Occipital lobe (tissue), 2 donors: ENCODE data around the gene BCAS4. TPM values are rescaled to one million over a fixed set of nuclear protein-coding genes. Genes with fewer than 3 reads are reported as not detected.
"Not testable (repeated sequence)": the region's sequence is repeated elsewhere in the genome, so short reads cannot be mapped to it uniquely, and the experiment has no call there.

Source experiments
- DNase-seq: peaks from one replicate; lab custom pipeline; 2025; lab: John Stamatoyannopoulos, UW
- total RNA-seq: library from RNA; depleted of rRNA; stranded (reverse); fragments of >200 nt; gene quantifications from one replicate; pipeline ENCODE4 v1.2.3, GENCODE V29; 2014

BCAS4 gene, protein sequence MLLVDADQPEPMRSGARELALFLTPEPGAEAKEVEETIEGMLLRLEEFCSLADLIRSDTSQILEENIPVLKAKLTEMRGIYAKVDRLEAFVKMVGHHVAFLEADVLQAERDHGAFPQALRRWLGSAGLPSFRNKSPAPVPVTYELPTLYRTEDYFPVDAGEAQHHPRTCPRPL
- total RNA-seq, result 9.8 TPM

DNA sequence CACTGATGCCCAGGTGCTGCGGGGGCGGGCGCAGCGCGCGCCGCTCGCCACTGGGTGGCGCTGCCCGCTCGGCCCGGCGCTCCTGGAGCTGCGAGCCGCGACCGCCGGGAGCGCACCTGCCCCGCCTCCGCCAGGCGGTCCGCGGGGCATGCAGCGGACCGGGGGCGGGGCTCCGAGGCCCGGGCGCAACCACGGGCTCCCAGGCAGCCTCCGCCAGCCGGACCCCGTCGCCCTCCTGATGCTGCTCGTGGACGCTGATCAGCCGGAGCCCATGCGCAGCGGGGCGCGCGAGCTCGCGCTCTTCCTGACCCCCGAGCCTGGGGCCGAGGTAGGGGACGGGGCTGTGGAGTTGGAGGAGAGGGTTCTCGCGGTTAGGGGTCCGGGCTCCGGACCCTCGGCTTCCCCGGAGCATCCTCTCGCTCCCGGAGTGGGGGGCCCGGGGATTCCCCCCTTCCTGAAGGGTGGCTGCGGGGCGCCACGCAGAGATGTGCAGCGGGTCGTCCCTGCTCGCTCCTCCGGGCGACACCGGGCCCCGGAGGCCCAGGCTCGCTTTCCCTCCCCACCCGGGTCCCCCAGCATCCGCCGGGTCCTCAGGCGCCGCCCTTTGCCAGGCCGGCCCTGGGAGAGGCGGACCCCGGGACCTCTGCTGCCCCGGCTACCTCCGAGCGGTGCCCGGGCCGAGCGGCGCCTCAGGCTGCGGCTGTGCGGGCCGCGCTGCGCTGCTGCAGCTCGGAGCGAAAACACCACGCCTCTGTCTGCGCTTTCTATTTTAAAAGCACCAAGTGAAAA is at the start of gene BCAS4:
TSS of gene BCAS4 (plus strand) at position 216 of the 789 bp plus-strand sequence. CDS start at position 239, 23 bp downstream.
- peak; percentile 63 for DNase-seq

DNA sequence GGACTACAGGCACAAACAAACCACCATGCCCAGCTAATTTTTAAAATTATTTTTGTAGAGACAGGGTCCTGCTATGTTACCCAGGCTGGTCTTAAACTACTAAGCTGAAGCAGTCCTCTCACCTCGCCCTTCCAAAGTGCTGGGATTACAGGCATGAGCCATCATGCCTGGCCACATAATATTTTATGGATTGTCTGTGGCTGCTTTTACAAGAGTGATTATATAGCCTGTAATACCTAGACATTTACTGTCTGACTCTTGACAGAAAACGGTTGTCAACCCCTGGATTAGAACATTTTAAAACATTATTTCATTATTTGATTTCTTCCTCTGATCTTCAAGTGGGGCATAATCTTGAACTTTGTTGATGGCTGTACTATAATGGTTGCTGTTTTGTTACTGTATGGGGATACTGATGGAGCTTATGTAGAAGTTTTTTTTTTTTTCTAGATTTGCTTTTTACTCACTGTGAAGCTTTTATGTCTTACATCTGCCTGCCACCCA is 49.2 kb upstream of the BCAS4 start:
- DNase-seq, result no peak

DNA sequence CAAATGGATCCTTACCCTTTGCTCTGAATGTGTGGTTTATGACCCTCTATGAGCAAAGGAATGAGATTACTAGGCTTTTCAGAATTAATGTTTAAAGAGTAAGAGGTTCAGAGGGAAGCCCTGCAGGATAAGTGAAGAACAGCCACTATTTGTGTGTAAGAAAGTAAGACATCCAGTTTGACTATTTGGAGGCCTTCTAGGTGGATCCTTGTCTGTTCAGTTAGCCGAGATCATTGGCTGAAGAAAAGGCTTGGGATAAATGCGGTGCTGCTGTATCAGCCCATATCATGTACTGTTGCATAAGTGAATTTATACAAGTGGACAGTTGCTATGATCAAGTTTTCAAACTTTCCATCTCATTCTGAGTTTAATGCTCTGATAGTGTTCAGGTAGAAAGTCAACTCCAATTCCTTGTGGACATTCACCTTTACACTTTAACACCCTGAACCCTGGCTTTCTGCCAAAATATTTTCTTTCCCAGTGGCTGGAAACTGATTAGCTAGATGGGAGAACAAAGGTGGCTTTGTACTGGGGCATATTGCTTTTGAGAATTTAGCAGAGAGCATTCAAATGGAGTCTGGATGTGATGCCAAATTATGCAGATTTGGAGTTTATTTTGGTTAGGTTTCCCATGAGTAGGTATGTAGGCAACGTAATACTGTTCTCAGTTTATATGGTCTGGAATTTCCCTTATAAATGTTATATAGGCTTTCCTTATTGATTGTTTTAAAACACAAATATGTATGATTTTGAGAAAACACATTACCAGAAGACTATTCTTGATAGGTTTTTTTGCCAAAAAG is 48.5 kb upstream of the BCAS4 start:
- DNase-seq, result no peak

DNA sequence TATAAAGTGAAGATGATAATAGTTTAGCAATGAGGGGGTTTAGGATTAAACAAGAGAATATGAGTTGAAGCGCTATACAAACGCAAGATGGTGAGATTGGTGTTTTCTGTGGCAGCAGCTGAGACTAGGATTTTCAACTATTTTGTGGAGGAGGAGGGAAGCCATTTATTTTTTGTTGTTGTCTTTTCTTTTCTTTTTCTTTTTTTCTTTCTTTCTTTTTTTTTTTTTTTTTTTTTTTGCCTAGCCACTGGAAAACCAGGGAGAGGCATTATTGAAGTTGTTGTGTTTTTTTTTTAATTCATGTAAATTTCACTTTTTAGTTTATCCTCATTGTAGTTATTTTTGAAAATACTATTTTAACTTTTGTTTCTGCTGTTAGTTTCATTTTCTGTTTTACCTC is 47.6 kb upstream of the BCAS4 start:
- no peak for DNase-seq

DNA sequence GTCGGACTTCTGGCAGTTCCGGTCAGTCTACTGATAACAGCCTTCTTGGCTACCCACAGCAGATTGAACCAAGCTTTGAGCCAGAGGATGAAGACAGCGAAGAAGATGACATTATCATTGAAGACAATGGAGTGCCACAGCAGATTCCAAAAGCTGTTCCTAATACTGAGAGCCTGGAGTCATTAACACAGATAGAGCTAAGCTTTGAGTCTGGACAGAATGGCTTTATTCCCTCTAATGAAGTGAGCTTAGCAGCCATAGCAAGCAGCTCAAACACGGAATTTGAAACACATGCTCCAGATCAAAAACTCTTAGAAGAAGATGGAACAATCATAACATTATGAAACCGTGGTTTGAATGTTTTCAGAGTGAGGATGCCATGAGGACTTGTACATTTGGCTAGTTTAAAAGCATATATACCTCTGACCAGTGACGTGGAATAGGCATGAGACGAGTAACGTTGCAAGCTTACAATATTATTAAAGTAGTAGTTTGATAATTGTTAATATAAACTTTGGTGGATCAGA is 44.7 kb upstream of the BCAS4 start:
- DNase-seq, result no peak

DNA sequence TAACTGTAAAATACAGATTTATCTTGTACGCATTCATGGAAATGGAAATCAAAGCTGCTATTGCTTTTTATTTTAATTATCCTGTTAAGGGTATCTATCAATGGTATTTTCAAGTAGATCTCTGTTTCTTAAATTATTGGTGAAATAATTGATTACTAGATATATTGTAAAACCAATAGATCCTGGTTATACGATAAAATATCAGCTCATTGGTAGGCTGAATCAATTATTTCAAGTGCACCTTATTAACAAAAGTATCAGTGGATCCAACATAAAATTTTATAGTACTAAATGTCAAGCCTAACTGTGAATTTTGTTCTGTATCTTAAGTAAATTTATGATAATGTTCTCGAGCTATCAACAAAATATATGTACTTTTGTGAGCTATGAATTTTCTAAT is 41.7 kb upstream of the BCAS4 start:
- no peak for DNase-seq

DNA sequence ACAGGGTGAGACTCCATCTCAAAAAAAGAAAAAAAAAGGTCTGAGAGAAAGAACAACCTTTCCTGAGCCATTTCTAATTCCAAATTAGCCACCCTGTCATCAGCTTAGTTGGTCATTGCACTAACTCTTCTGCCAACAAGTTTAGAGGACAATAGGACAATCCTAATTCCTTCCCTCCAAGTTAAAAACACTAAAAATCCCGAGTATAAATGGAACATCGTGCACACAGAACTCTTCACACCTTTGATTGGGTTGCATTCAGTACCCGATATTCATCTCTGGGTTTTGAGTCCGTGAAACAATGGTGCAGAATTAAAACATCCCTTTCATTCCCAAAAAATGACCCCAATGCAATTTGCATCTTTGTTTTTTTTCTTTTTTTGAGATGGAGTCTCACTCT is 40.4 kb upstream of the BCAS4 start:
- no peak for DNase-seq

DNA sequence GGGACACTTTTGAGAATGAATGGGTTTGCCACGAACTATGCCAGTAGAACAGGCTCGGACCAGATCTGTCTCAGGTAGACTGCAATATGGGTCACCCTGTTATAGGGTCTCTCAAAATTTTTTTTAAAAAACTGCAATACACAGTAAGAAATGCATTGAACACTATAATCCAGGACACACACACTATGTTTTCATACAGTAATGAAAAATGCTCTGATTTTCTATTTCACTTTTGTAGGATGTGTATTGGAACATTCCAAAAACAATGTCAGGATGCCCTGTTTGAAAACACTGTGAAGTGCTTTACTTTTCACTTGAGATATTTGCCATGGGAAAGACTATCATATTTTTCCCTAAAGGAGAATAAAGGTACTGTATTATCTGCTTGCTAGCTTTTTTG is 38.4 kb upstream of the BCAS4 start:
- no peak for DNase-seq

DNA sequence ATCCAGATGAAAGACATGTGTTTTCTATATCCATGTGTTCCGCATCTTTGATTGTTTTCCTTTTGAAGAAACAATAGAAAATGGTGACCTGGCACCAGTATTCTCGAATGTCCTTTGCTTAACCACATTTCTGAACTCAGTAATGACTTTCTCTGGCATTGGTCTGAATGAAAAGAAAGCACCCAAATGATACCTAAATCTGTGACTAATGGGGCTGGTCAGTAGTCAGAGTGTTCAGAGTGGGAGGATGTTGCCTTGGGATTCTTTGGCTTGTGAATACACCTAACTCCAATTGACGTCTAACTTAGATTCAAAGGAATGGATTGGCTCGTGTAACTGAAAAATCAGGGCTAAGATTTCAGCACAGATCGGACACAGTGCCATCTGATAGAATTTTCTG is 36.4 kb upstream of the BCAS4 start:
- DNase-seq, result no peak

DNA sequence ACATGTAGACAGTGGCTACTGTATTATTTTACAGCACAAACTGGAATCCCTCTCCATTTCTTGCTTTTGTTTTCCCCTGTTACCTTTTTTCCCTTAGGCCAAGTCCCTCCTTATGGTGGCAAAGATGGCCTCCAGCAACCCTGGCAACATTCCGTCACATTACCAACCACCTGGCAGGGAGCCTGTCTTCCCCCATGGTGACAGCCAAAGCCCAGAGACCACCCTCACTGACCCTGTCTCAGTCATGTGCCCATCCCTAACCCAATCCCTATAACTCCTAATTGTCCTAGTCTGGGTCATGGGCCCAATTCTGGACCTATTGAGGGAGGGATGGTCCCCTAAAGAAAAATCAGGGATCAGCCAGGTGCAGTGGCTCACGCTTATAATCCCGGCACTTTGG is 35.9 kb upstream of the BCAS4 start:
- no peak for DNase-seq

DNA sequence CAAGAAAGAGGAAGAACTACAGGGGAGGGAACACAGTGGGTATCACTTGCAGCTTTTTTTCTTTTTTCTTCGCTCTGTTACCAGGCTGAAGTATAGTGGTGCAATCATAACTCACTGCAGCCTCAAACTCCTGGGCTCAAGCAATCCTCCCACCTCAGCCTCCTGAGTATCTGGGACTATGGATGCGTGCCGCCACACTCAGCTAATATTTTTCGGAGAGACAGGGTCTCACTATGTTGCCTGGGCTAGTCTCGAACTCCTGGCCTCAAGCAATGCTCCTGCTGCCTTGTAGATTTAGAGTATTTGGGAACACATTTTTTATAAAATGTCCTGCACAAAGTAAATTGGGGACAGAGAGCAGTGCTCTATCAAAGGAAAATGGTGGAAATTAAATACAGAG is 35.2 kb upstream of the BCAS4 start:
- DNase-seq, result no peak

DNA sequence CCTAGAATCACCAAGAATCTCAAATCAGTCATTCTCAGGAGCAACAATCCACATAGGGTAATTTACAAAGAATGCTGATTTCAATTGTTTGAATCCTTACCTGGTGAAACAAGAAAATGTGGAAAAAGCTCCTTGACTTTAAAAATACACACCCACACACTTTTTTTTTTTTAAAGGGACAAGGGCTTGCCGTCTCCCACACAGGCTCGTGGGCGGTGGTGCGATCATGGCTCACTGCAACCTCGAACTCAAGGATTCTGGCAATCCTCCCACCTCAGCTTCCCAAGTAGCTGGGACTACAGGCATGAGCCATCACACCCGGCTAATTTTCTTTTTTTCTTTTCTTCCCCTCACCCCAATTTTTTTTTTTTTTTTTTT is 32.8 kb upstream of the BCAS4 start:
- DNase-seq, result no peak

DNA sequence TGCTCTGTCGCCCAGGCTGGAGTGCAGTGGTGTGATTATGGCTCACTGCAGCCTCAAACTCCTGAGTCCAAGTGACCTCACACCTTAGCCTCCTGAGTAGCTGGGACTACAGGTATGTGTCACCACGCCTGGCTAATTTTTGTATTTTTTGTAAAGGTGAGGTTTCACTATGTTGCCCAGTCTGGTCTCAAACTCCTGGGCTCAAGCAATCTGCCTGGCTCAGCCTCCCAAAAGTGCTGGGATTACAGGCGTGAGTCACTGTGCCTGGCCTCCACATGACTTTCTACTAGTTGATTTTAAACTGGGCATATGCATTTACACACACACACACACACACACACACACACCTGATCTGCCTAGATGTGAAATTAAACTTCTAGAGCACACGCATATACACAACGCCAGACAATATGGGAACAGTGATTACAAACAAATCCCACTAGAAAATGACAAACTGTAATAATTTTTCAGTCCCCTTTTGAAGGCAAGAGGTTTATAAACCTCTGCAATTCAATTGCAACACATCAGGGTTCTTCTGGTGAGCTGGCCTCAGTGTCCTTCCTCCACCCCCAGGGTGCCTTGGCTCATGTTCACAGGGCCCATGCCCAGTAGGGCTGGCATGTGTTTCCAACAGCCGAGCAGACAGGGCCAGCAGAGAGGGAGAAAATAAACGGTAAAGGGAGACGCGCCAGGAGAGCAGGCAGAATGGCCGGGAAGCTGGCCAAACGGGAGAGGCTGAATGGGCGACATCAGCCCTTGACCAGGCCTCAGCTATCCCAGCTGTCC is 32.2 kb upstream of the BCAS4 start:
- peak; percentile 62 for DNase-seq

DNA sequence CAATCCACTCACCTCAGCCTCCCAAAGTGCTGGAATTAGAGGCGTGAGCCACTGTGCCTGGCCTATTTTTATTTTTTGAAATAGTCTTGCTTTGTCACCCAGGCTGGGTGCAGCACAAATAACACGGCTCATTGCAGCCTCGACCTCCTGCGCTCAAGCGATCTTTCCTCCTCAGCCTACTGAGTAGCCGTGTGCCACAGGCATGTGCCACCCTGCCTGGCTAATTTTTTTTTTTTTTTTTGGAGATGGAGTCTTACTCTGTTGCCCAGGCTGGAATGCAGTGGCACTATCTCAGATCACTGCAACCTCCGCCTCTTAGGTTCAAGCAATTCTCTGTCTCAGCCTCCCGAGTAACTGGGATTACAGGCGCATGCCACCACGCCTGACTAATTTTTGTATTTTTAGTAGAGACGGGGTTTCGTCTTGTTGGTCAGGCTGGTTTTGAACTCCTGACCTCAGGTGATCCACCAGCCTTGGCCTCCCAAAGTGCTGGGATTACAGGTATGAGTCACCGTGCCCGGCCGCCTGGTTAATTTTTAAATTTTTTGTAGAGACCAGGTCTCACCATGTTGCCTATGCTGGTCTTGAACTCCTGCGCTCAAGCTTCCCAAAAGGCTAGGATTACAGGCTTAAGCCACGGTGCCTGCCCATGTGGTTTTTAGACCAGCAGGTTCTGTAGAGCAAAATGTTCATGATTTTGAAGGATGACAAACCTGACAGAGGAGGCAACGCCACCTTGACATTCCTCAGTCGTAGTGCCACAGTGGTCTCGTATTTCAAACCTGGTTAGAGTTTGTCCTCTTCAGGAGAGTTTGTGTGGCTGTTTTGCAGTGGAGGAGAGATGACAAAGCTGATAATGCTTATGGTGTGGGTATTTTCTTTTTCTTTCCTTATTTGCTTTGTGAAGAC is 31.1 kb upstream of the BCAS4 start:
- not testable (repeated sequence) for DNase-seq

DNA sequence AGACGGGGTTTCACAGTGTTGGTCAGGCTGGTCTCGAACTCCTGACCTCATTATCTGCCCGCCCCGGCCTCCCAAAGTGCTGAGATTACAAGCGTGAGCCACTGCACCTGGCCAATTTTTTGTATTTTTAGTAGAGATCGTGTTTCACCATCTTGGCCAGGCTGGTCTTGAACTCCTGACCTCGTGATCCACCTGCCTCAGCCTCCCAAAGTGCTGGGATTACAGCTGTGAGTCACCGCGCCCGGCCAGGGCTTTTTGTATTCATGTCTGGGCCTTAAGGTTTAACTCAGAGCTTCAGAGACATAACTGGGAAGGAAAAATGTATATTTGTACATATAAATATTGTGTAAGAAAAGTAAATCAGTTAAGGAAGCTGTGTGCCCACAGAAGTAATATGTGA is 29.6 kb upstream of the BCAS4 start:
- DNase-seq, result not testable (repeated sequence)

DNA sequence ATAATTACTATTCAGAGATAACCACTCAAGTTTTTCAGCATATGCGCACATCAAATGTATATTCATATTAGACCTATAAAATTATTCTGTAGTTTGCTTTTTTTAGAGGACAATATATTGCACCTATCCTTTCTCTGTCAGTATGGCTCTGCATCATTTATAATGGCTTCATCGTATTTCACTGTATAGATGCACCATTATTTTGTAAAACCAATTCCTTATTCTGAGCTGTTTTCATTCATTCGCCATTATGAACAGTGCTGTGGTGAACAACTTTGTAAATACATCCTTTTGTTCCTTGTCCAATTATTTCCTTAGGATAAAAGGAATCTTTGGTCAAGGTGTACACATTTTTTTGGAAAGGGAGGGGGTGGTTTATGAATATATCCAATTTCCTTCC is 29.2 kb upstream of the BCAS4 start:
- no peak for DNase-seq

DNA sequence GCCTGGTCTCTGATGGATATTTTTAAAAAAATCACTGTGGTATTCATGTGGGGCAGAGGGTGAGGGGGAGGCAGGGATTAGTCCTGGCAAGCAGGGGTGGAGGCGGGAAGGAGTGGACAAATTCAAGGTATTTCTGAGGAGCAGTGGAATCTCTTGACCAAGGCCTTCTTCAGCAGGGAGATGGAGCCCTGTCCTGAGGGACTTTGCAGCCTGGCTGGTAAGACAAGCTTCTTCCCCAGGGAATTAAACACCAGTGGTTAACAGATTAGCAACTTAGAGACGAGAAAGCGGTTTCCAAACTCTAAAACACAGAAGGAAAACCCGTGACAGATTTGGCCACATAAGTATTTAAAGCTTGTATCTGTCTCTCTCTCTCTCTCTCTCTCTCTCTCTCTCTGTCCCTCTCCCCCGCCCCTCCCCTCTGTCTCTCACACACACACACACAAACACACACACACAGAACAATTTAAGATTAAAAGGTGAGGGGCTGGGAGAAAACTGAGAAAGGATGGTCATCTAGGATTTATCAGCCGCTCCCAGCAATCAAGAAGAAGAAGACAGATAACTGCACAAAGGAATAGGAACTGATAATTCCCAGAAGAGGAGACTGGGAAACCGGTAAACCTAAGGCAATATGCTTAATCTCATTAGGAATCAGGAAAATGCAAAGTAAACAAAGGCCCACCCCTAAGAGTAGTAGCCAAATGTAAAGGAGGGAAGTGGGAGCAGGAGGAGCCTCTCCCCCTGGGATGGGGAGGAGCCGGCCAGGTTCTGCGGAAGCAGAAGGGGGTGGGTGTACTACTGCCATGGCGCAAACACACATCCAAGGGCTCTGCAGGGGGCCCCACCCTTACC is 27.7 kb upstream of the BCAS4 start:
- not testable (repeated sequence) for DNase-seq

DNA sequence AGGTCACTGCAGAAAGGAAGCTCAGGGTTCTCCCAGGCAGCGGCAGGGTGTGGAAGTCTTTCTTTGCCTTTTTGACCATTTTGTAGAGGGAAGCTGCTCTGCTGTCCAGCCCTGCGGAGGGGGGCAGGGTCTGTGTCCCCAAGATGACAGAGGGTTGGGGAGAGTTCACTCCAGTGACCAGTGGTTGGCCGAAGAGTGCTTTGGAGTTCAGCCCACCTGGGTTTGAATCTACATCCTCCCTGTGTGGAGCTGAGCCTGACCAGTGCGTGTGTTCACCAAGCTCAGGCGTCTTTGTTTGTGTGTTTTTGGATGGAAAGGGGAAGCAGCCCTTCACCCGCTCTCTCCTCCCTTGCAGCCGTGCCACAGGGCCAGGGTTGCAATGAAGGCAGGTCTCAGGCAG is 25.9 kb upstream of the BCAS4 start:
- DNase-seq, result not testable (repeated sequence)

DNA sequence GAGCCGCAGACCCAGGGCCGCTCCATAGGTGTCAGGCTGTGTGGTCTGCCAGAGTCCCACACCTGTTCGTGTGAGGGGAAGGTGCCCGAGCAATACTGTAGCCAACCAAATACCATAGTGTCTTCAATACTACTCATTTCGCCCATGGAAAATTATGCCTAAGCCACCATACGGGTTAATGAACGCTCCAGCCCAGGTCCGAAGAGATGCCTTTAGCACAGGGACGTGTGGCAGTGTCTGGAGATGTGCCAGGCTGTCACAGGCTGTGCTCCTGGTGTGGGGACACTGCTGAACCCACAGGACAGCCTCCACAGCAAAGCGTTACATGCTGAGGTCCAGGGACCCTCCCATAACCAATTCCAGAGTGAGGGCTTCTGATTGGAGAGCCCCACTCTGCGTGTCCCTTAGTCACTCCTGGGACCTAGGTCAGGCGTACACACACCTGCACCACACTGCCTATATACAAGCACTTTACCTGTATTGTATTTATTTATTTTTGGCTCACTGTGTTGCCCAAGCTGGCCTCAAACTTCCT is 25.2 kb upstream of the BCAS4 start:
- not testable (repeated sequence) for DNase-seq
